Spinal cord (tissue), 10 donors: ENCODE measurements around the gene NOS1AP. TPM values are rescaled to one million over a fixed set of nuclear protein-coding genes. Genes with fewer than 3 reads are reported as not detected.

ENCODE experiments used
- DNase-seq, 6 donors: peaks; one replicate each; pipeline versions ENCODE4 v3.0.0 to v3.0.0-alpha.2; 2013 to 2015; ENCODE audit warnings: low spot score in 6 of 6, low read depth in 4 of 6
- H3K27ac ChIP-seq: one replicate; pipeline ENCODE4 v1.5.1; 2013; ENCODE audit warnings: low read depth, low read length, control low read depth
- H3K27me3 ChIP-seq: one replicate; pipeline ENCODE4 v1.6.1; 2013; ENCODE audit warnings: low read length; ENCODE audit not compliant: control insufficient read depth, insufficient read depth
- H3K36me3 ChIP-seq: one replicate; pipeline ENCODE4 v1.6.1; 2013; ENCODE audit warnings: low read length; ENCODE audit not compliant: control insufficient read depth, insufficient read depth
- H3K4me1 ChIP-seq: one replicate; pipeline ENCODE4 v1.6.1; 2013; ENCODE audit warnings: low read length; ENCODE audit not compliant: control insufficient read depth, insufficient read depth
- H3K4me3 ChIP-seq: one replicate; pipeline ENCODE4 v1.5.1; 2013; ENCODE audit warnings: low read depth, low read length, control low read depth
- H3K9me3 ChIP-seq: one replicate; pipeline ENCODE4 v1.6.1; 2013; ENCODE audit warnings: low read length; ENCODE audit not compliant: control insufficient read depth, insufficient read depth
- WGBS: methylation state at CpG from one replicate; pipeline ENCODE4 v1.1.5; 2013; ENCODE audit warnings: missing lambda C conversion rate; ENCODE audit not compliant: insufficient coverage; 5-methylcytosine and 5-hydroxymethylcytosine counted together
- polyA plus RNA-seq, 2 donors: library from polyadenylated mRNA; unstranded; fragments of 120-200 nt; gene quantifications; one replicate each; pipeline ENCODE4 v1.2.1, GENCODE V29; 2013; ENCODE audit not compliant: insufficient read length in 2 of 2
- total RNA-seq, 2 donors: library from RNA; depleted of rRNA in 1 of 2; stranded (reverse); fragments of 120-200 nt in 1 of 2; fragments of >200 nt in 1 of 2; gene quantifications; one replicate each; pipeline versions ENCODE4 v1.2.3 to v1.2.4, GENCODE V29; 2013 to 2014
- donor health status: healthy.

Gene NOS1AP
- total and polyA plus RNA-seq, 4 donors: 4.2 to 9.9 (median 8.1) TPM

GRCh38 chr1:162329826-162330225, 260.3 kb downstream of the NOS1AP start:
- Histone ChIP-seq H3K9me3 (no peaks in the 10 kb centered on the region), H3K27me3 (no peaks in the 10 kb centered on the region), H3K4me1 (no peaks in the 10 kb centered on the region), H3K4me3 (no peak overlapping the region), H3K27ac (no peak overlapping the region), H3K36me3 (no peaks in the 10 kb centered on the region)
- no CpG with 5 or more reads among the region's 3 CpGs for WGBS
- DNase-seq: no peak

- H3K9me3 ChIP-seq: no peaks in the 10 kb centered on the region
- no peaks in the 10 kb centered on the region for H3K27me3 ChIP-seq
- DNase-seq: peak in 1 of 6 donors; percentile 31
- H3K36me3 ChIP-seq: no peaks in the 10 kb centered on the region
- peaks cover 9% of the 10 kb centered on the region for H3K4me1 ChIP-seq
- H3K4me3 ChIP-seq: no peak overlapping the region
- H3K27ac ChIP-seq: no peak overlapping the region
Measured at GRCh38 chr1:162333991-162334390, 264.5 kb downstream of the NOS1AP start.

- H3K27ac ChIP-seq: no peak overlapping the region
- DNase-seq: peak in 5 of 6 donors; percentile 33 to 84 (median 53)
- H3K27me3 ChIP-seq: no peaks in the 10 kb centered on the region
- H3K4me1 ChIP-seq: peaks cover 9% of the 10 kb centered on the region
- 53% methylated on average over 4 of the region's 5 CpGs for WGBS
- no peaks in the 10 kb centered on the region for H3K36me3 ChIP-seq
- H3K4me3 ChIP-seq: no peak overlapping the region
- no peaks in the 10 kb centered on the region for H3K9me3 ChIP-seq
Measured at GRCh38 chr1:162335126-162335525, 265.6 kb downstream of the NOS1AP start.

- peak in 1 of 6 donors; percentile 42 for DNase-seq
- no peaks in the 10 kb centered on the region for H3K36me3 ChIP-seq
- peaks cover 9% of the 10 kb centered on the region for H3K4me1 ChIP-seq
- no peaks in the 10 kb centered on the region for H3K27me3 ChIP-seq
- H3K9me3 ChIP-seq: no peaks in the 10 kb centered on the region
- WGBS: 52% methylated on average over 2 of the region's 7 CpGs
- no peak overlapping the region for H3K4me3 ChIP-seq
- H3K27ac ChIP-seq: no peak overlapping the region
Measured at GRCh38 chr1:162336621-162337285, 267.3 kb downstream of the NOS1AP start.

GRCh38 chr1:162342452-162342983, 273.0 kb downstream of the NOS1AP start:
- Histone ChIP-seq H3K36me3 (peaks cover 4% of the 10 kb centered on the region), H3K4me3 (no peak overlapping the region), H3K4me1 (no peaks in the 10 kb centered on the region), H3K9me3 (no peaks in the 10 kb centered on the region), H3K27ac (no peak overlapping the region), H3K27me3 (no peaks in the 10 kb centered on the region)
- DNase-seq: no peak
- WGBS: 100% methylated on average over 1 of the region's 1 CpG

- no peak overlapping the region for H3K27ac ChIP-seq
- no peaks in the 10 kb centered on the region for H3K27me3 ChIP-seq
- H3K4me3 ChIP-seq: no peak overlapping the region
- H3K9me3 ChIP-seq: no peaks in the 10 kb centered on the region
- WGBS: 87% methylated on average over 3 of the region's 5 CpGs
- no peaks in the 10 kb centered on the region for H3K4me1 ChIP-seq
- H3K36me3 ChIP-seq: peaks cover 4% of the 10 kb centered on the region
- no peak for DNase-seq
Measured at GRCh38 chr1:162343470-162343869, 274.0 kb downstream of the NOS1AP start.

GRCh38 chr1:162347281-162347680, 277.8 kb downstream of the NOS1AP start:
- Histone ChIP-seq H3K4me3 (no peak overlapping the region), H3K36me3 (peaks cover 4% of the 10 kb centered on the region), H3K27me3 (no peaks in the 10 kb centered on the region), H3K9me3 (no peaks in the 10 kb centered on the region), H3K27ac (no peak overlapping the region), H3K4me1 (peaks cover 5% of the 10 kb centered on the region)
- no CpG with 5 or more reads among the region's 3 CpGs for WGBS
- DNase-seq: no peak

- no peak for DNase-seq
- Histone ChIP-seq H3K27me3 (no peaks in the 10 kb centered on the region), H3K27ac (no peak overlapping the region), H3K36me3 (peaks cover 2% of the 10 kb centered on the region), H3K9me3 (no peaks in the 10 kb centered on the region), H3K4me1 (peaks cover 8% of the 10 kb centered on the region), H3K4me3 (no peak overlapping the region)
- WGBS: 62% methylated on average over 7 of the region's 11 CpGs
Measured at GRCh38 chr1:162349635-162350330, 280.3 kb downstream of the NOS1AP start.

- DNase-seq: no peak
- no peaks in the 10 kb centered on the region for H3K9me3 ChIP-seq
- H3K27me3 ChIP-seq: no peaks in the 10 kb centered on the region
- no peak overlapping the region for H3K4me3 ChIP-seq
- H3K4me1 ChIP-seq: peaks cover 8% of the 10 kb centered on the region
- H3K27ac ChIP-seq: no peak overlapping the region
- WGBS: 94% methylated on average over 6 of the region's 6 CpGs
- H3K36me3 ChIP-seq: peaks cover 13% of the 10 kb centered on the region
Measured at GRCh38 chr1:162351246-162351842, 281.9 kb downstream of the NOS1AP start.
